ENCODE results near the gene FAM222B. TPM values are rescaled to one million over a fixed set of nuclear protein-coding genes. Genes with fewer than 3 reads are reported as not detected.
"Not testable (repeated sequence)": the region's sequence is repeated elsewhere in the genome, so short reads cannot be mapped to it uniquely, and the experiment has no call there.

Gene FAM222B
- total RNA-seq, 1 donor, result 6.9 TPM

- peak; percentile 88 for DNase-seq (ENCODE audit: low read depth)
- TF ChIP-seq, protein P1, sequence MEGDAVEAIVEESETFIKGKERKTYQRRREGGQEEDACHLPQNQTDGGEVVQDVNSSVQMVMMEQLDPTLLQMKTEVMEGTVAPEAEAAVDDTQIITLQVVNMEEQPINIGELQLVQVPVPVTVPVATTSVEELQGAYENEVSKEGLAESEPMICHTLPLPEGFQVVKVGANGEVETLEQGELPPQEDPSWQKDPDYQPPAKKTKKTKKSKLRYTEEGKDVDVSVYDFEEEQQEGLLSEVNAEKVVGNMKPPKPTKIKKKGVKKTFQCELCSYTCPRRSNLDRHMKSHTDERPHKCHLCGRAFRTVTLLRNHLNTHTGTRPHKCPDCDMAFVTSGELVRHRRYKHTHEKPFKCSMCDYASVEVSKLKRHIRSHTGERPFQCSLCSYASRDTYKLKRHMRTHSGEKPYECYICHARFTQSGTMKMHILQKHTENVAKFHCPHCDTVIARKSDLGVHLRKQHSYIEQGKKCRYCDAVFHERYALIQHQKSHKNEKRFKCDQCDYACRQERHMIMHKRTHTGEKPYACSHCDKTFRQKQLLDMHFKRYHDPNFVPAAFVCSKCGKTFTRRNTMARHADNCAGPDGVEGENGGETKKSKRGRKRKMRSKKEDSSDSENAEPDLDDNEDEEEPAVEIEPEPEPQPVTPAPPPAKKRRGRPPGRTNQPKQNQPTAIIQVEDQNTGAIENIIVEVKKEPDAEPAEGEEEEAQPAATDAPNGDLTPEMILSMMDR (IDR thresholded peaks at IDR 0.05; ENCODE audit: insufficient read depth, low read depth, low read length), result no peak
- peak within 1 kb of the TSS; percentile 84 for H3K4me3 ChIP-seq (ENCODE audit: low read depth, low read length)
Observed at GRCh38 chr17:28854457-28855335, 12.1 kb upstream of the FAM222B start, which contains the start of gene ERAL1. Gene ERAL1 (plus strand): TSS chr17:28855016. CDS start chr17:28855035, 19 bp downstream.

DNA sequence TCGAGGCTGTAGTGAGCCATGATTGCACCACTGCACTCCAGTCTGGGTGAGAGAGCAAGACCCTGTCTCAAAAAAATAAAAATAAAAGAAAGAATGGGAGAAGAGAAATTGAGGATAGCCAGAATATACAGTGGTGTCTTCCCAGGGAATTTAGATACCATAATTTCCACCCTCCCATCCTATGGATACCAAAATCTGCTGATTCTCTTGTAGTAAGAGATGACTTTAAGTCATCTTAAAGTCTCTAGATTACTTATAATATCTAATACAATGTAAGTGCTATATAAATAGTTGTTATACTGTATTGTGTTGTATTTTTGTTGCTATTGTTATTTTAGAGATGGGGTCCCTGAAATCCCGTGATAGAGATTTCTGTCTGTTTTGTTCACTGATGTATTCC lies 10.7 kb upstream of the FAM222B start:
- DNase-seq (ENCODE audit: low read depth), result no peak
- TF ChIP-seq, protein P1 (IDR thresholded peaks at IDR 0.05; ENCODE audit: insufficient read depth, low read depth, low read length), result no peak
- no peak overlapping the region for H3K4me3 ChIP-seq (ENCODE audit: low read depth, low read length)

GRCh38 chr17:28849281-28849680 lies 6.7 kb upstream of the FAM222B start:
- DNase-seq (ENCODE audit: low read depth), result peak; percentile 7

GRCh38 chr17:28848667-28849066 lies 6.1 kb upstream of the FAM222B start:
- H3K4me3 ChIP-seq (ENCODE audit: low read depth, low read length); DNase-seq (ENCODE audit: low read depth): not testable (repeated sequence)
- TF ChIP-seq, protein P1 (IDR thresholded peaks at IDR 0.05; ENCODE audit: insufficient read depth, low read depth, low read length), result peak; percentile 37

More at GRCh38 chr17:28849281-28849680, 6.7 kb upstream of the FAM222B start:
- TF ChIP-seq, protein P1 (IDR thresholded peaks at IDR 0.05; ENCODE audit: insufficient read depth, low read depth, low read length), result peak; percentile 10
- H3K4me3 ChIP-seq (ENCODE audit: low read depth, low read length), result no peak overlapping the region

DNA sequence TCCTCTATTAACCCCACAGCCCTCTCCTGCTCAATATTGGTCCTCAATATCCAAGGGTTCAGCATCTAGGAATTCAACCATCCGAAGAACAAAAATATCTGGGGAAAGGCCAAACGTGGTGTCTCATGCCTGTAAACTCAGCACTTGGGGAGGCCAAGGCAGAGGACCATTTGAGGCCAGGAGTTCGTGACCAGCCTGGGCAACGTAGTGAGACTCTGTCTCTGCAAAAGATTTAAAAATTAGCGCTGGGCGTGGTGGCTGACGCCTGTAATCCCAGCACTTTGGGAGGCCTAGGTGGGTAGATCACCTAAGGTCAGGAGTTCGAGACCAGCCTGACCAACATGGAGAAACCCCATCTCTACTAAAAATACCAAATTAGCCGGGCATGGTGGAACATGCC lies 4.1 kb upstream of the FAM222B start:
- H3K4me3 ChIP-seq (ENCODE audit: low read depth, low read length); DNase-seq (ENCODE audit: low read depth): not testable (repeated sequence)

- TF ChIP-seq, protein P1 (IDR thresholded peaks at IDR 0.05; ENCODE audit: insufficient read depth, low read depth, low read length), result no peak
- DNase-seq (ENCODE audit: low read depth), result no peak
- no peak overlapping the region for H3K4me3 ChIP-seq (ENCODE audit: low read depth, low read length)
Observed at GRCh38 chr17:28846231-28846630, 3.6 kb upstream of the FAM222B start.

DNA sequence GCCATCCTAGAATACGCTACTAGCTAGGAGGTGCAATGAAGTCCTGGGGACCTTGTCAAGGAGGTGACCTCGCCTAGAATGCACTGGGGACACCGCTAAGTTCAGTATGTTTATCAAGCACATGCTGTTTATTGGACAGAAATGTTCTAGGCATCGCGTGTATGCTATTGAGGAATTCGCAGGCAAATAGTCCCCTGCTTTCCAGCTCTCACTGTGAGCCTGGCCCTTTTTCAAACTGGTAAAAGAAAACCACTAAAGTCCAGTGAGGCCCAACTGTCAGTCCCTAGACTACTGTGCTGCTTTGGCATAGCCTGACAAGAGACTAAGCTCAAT lies 1.2 kb upstream of the FAM222B start:
- no peak overlapping the region for H3K4me3 ChIP-seq (ENCODE audit: low read depth, low read length)
- DNase-seq (ENCODE audit: low read depth), result no peak
- TF ChIP-seq, protein P1 (IDR thresholded peaks at IDR 0.05; ENCODE audit: insufficient read depth, low read depth, low read length), result no peak

All from fibroblast of villous mesenchyme (primary cell).